HepG2 (cell line): ENCODE measurements around the gene ZNF777. TPM values are rescaled to one million over a fixed set of nuclear protein-coding genes. Genes with fewer than 3 reads are reported as not detected.

Experiments used
- ATF7 ChIP-seq, 2 experiments: fragments of 450-650 bp in 1 of 2; sonication (generic) in 1 of 2; formaldehyde crosslinking in 1 of 2; IDR thresholded peaks; 2 replicates each; pipeline versions ENCODE4 v1.4.0 to v1.6.1; 2016 to 2020; ENCODE audit warnings: antibody characterized with exemption in 1 of 2, mild to moderate bottlenecking in 1 of 2, missing genetic modification reagents in 1 of 2
- BRCA1 ChIP-seq: sonication (generic); formaldehyde crosslinking; IDR thresholded peaks from 2 replicates; pipeline ENCODE4 v1.4.0; 2020; ENCODE audit warnings: missing genetic modification reagents
- FOSL2 ChIP-seq: sonication (generic); formaldehyde crosslinking; IDR thresholded peaks from 2 replicates; pipeline ENCODE4 v1.4.0; 2020; ENCODE audit warnings: missing genetic modification reagents
- ISL2 ChIP-seq: sonication (generic); formaldehyde crosslinking; IDR thresholded peaks from 2 replicates; pipeline ENCODE4 v1.5.0; 2020; ENCODE audit warnings: missing genetic modification reagents
- KDM3A ChIP-seq: IDR thresholded peaks from 2 replicates; pipeline ENCODE4 v1.6.1; 2018; ENCODE audit warnings: low read depth, missing compliant biosample characterization
- SMAD3 ChIP-seq: sonication (generic); formaldehyde crosslinking; IDR thresholded peaks from 2 replicates; pipeline ENCODE4 v1.4.0; 2020; ENCODE audit warnings: missing genetic modification reagents
- ZMYM4 ChIP-seq: sonication (generic); formaldehyde crosslinking; IDR thresholded peaks from 2 replicates; pipeline ENCODE4 v1.8.1; 2023; ENCODE audit warnings: mild to moderate bottlenecking, missing genetic modification reagents
- ZNF3 ChIP-seq: IDR thresholded peaks from 2 replicates; pipeline ENCODE4 v1.7.0; 2017; ENCODE audit warnings: inconsistent platforms
- ZNF501 ChIP-seq: sonication (generic); formaldehyde crosslinking; IDR thresholded peaks from 2 replicates; pipeline ENCODE4 v1.5.1; 2020; ENCODE audit warnings: mild to moderate bottlenecking, moderate library complexity, missing genetic modification reagents
- ZNF556 ChIP-seq: sonication (generic); formaldehyde crosslinking; IDR thresholded peaks from 2 replicates; pipeline ENCODE4 v1.4.0; 2020; ENCODE audit warnings: mild to moderate bottlenecking, missing genetic modification reagents, borderline replicate concordance
- ZNF615 ChIP-seq: sonication (generic); formaldehyde crosslinking; IDR thresholded peaks from 2 replicates; pipeline ENCODE4 v1.5.0; 2020; ENCODE audit warnings: mild to moderate bottlenecking, missing genetic modification reagents, borderline replicate concordance
- ZNF644 ChIP-seq: IDR thresholded peaks from 2 replicates; pipeline ENCODE4 v1.6.1; 2016; ENCODE audit warnings: low read depth
- ZSCAN30 ChIP-seq: sonication (generic); formaldehyde crosslinking; IDR thresholded peaks from 2 replicates; pipeline ENCODE4 v1.5.0; 2020; ENCODE audit warnings: mild to moderate bottlenecking, missing genetic modification reagents
- polyA plus RNA-seq, 8 experiments: library from polyadenylated mRNA; depleted of rRNA in 3 of 8; stranded (reverse) in 7 of 8; unstranded in 1 of 8; fragments of >200 nt; fragmentation: Illumina TruSeq in 4 of 8; extraction: Trizol in 4 of 8; gene quantifications; 2 replicates each; pipeline versions ENCODE4 v1.2.1 to v1.2.3, GENCODE V29; 2011 to 2016; ENCODE audit warnings: low read depth in 4 of 8, missing spikeins in 1 of 8, mixed read lengths in 1 of 8; ENCODE audit not compliant: insufficient read depth in 1 of 8
- total RNA-seq, 5 experiments: library from RNA; depleted of rRNA; stranded (reverse); fragments of >200 nt; fragmentation: Illumina TruSeq; extraction: Trizol; gene quantifications; 2 replicates each; pipeline ENCODE4 v1.2.3, GENCODE V29; 2016; ENCODE audit warnings: low read depth in 1 of 5
- TF ChIP-seq, protein P1 (sequence below): sonication (generic); formaldehyde crosslinking; IDR thresholded peaks from 2 replicates; pipeline ENCODE4 v1.5.0; 2020; ENCODE audit warnings: mild to moderate bottlenecking, missing genetic modification reagents
- TF ChIP-seq, protein P2 (sequence below): sonication (generic); formaldehyde crosslinking; IDR thresholded peaks from 2 replicates; pipeline ENCODE4 v1.4.0; 2020; ENCODE audit warnings: missing genetic modification reagents
- TF ChIP-seq, protein P3 (sequence below): sonication (generic); formaldehyde crosslinking; IDR thresholded peaks from 2 replicates; pipeline ENCODE4 v1.8.1; 2023; ENCODE audit warnings: missing genetic modification reagents, inconsistent platforms, borderline replicate concordance
- TF ChIP-seq, protein P4 (sequence below): sonication (generic); formaldehyde crosslinking; IDR thresholded peaks from 2 replicates; pipeline ENCODE4 v1.5.0; 2020; ENCODE audit warnings: mild to moderate bottlenecking, missing genetic modification reagents, borderline replicate concordance
- TF ChIP-seq, protein P5 (sequence below): sonication (generic); formaldehyde crosslinking; IDR thresholded peaks from 2 replicates; pipeline ENCODE4 v1.4.0; 2020; ENCODE audit warnings: missing genetic modification reagents
- TF ChIP-seq, protein P6 (sequence below): sonication (generic); formaldehyde crosslinking; IDR thresholded peaks from 2 replicates; pipeline ENCODE4 v1.4.0; 2020; ENCODE audit warnings: missing genetic modification reagents
- TF ChIP-seq, protein P7 (sequence below): sonication (generic); formaldehyde crosslinking; IDR thresholded peaks from 2 replicates; pipeline ENCODE4 v1.8.1; 2023; ENCODE audit warnings: missing genetic modification reagents, mild to moderate bottlenecking, borderline replicate concordance

Gene ZNF777
- total and polyA plus RNA-seq, 2 of the 13 experiments (the other 11 are each of a cell fraction or from before 2014, with no cell fraction given): 3.8 to 6.0 TPM

DNA sequence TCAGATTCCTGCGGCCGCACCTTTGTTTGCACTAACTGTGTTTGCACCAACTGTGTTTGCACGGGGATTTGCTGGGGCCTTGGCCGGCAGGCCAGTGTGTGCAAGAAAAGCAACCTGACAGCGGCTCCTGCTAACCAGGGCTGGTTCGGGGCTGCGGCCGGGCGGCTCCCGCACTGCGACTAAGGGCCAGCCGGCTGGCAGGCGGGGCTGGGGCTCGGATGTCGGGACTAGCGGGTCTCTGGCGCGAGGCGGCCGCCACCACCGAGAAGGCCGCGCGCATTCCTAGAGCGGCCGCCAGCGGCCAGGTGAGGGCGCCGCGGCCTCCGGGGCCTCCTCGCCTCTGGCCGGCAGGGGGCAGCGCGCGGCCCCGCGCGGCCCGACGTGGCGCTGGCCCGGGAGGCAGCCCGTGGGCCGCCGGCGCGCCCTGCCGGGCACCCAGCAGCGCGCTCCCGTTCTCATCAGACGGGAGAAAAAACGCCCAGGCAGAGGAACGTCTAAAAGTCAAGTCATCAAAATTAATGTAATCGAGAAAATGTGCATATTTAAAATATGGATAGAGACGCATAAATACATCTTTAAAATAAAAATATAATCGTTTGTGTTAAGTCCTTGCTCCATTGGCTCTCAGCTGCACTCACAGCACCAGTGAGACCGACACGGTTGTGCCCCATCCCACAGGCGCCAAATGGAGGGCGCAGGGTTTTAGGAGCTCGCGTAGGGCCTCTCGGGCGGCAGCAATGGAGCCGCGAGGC is 38.5 kb downstream of the ZNF777 start (continued):
- TF ChIP-seq, protein P1, sequence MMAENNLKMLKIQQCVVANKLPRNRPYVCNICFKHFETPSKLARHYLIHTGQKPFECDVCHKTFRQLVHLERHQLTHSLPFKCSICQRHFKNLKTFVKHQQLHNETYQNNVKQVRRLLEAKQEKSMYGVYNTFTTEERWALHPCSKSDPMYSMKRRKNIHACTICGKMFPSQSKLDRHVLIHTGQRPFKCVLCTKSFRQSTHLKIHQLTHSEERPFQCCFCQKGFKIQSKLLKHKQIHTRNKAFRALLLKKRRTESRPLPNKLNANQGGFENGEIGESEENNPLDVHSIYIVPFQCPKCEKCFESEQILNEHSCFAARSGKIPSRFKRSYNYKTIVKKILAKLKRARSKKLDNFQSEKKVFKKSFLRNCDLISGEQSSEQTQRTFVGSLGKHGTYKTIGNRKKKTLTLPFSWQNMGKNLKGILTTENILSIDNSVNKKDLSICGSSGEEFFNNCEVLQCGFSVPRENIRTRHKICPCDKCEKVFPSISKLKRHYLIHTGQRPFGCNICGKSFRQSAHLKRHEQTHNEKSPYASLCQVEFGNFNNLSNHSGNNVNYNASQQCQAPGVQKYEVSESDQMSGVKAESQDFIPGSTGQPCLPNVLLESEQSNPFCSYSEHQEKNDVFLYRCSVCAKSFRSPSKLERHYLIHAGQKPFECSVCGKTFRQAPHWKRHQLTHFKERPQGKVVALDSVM (CRISPR knock-in tag): peak; percentile 48; the same call in 1 of the 2 replicates
- TF ChIP-seq ZNF3 (CRISPR knock-in tag): no peak
- TF ChIP-seq, protein P2, sequence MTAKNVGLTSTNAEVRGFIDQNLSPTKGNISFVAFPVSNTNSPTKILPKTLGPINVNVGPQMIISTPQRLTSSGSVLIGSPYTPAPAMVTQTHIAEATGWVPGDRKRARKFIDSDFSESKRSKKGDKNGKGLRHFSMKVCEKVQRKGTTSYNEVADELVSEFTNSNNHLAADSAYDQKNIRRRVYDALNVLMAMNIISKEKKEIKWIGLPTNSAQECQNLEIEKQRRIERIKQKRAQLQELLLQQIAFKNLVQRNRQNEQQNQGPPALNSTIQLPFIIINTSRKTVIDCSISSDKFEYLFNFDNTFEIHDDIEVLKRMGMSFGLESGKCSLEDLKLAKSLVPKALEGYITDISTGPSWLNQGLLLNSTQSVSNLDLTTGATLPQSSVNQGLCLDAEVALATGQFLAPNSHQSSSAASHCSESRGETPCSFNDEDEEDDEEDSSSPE (CRISPR knock-in tag): no peak
- TF ChIP-seq FOSL2 (CRISPR knock-in tag): no peak
- TF ChIP-seq KDM3A: 0 out of 2 replicates have a peak, but pooled peaks have one; percentile 31
- TF ChIP-seq, protein P3, sequence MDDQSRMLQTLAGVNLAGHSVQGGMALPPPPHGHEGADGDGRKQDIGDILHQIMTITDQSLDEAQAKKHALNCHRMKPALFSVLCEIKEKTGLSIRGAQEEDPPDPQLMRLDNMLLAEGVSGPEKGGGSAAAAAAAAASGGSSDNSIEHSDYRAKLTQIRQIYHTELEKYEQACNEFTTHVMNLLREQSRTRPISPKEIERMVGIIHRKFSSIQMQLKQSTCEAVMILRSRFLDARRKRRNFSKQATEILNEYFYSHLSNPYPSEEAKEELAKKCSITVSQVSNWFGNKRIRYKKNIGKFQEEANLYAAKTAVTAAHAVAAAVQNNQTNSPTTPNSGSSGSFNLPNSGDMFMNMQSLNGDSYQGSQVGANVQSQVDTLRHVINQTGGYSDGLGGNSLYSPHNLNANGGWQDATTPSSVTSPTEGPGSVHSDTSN: no peak
- TF ChIP-seq ZNF644: no peak
- TF ChIP-seq ZNF501 (CRISPR knock-in tag): no peak
- TF ChIP-seq, protein P4, sequence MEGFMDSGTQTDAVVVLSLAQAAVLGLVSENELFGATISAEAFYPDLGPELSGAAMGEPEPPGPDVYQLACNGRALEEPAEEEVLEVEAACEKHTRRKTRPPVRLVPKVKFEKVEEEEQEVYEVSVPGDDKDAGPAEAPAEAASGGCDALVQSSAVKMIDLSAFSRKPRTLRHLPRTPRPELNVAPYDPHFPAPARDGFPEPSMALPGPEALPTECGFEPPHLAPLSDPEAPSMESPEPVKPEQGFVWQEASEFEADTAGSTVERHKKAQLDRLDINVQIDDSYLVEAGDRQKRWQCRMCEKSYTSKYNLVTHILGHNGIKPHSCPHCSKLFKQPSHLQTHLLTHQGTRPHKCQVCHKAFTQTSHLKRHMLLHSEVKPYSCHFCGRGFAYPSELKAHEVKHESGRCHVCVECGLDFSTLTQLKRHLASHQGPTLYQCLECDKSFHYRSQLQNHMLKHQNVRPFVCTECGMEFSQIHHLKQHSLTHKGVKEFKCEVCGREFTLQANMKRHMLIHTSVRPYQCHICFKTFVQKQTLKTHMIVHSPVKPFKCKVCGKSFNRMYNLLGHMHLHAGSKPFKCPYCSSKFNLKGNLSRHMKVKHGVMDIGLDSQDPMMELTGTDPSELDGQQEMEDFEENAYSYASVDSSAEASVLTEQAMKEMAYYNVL: 0 out of 2 replicates have a peak, but pooled peaks have one; percentile 42
- no peak for TF ChIP-seq BRCA1
- TF ChIP-seq ZMYM4 (CRISPR knock-in tag): peak; percentile 80
- TF ChIP-seq, protein P5, sequence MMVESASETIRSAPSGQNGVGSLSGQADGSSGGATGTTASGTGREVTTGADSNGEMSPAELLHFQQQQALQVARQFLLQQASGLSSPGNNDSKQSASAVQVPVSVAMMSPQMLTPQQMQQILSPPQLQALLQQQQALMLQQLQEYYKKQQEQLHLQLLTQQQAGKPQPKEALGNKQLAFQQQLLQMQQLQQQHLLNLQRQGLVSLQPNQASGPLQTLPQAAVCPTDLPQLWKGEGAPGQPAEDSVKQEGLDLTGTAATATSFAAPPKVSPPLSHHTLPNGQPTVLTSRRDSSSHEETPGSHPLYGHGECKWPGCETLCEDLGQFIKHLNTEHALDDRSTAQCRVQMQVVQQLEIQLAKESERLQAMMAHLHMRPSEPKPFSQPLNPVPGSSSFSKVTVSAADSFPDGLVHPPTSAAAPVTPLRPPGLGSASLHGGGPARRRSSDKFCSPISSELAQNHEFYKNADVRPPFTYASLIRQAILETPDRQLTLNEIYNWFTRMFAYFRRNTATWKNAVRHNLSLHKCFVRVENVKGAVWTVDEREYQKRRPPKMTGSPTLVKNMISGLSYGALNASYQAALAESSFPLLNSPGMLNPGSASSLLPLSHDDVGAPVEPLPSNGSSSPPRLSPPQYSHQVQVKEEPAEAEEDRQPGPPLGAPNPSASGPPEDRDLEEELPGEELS (CRISPR knock-in tag): no peak
- TF ChIP-seq ZNF556 (CRISPR knock-in tag): no peak
- TF ChIP-seq, protein P6, sequence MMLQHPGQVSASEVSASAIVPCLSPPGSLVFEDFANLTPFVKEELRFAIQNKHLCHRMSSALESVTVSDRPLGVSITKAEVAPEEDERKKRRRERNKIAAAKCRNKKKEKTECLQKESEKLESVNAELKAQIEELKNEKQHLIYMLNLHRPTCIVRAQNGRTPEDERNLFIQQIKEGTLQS (CRISPR knock-in tag): no peak
- no peak for TF ChIP-seq ZNF615 (CRISPR knock-in tag)
- no peak for TF ChIP-seq ATF7 (IDR thresholded peaks at IDR 0.05)
- no peak for TF ChIP-seq ATF7 (CRISPR knock-in tag; IDR thresholded peaks at IDR 0.05)
- TF ChIP-seq, protein P7, sequence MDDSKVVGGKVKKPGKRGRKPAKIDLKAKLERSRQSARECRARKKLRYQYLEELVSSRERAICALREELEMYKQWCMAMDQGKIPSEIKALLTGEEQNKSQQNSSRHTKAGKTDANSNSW (CRISPR knock-in tag): no peak
- no peak for TF ChIP-seq SMAD3 (CRISPR knock-in tag)
- TF ChIP-seq ZSCAN30 (CRISPR knock-in tag): no peak
- 0 out of 2 replicates have a peak, but pooled peaks have one; percentile 24 for TF ChIP-seq ISL2 (CRISPR knock-in tag)
